ENCODE data around the gene ABRACL.
"Not testable (repeated sequence)": the region's sequence is repeated elsewhere in the genome, so short reads cannot be mapped to it uniquely, and the experiment has no call there.

ABRACL gene

GRCh38 chr6:139013185-139013800 is 15.3 kb upstream of the ABRACL start:
- DNase-seq: no peak

- no peak for DNase-seq
Measured at GRCh38 chr6:139014945-139015344, 13.6 kb upstream of the ABRACL start.

GRCh38 chr6:139016337-139017213 is 12.0 kb upstream of the ABRACL start:
- no peak for DNase-seq

- no peak for DNase-seq
Measured at GRCh38 chr6:139017227-139017626, 11.3 kb upstream of the ABRACL start.

- no peak for DNase-seq
Measured at GRCh38 chr6:139019722-139020121, 8.8 kb upstream of the ABRACL start.

GRCh38 chr6:139020689-139021088 is 7.9 kb upstream of the ABRACL start:
- no peak for DNase-seq

- not testable (repeated sequence) for DNase-seq
Measured at GRCh38 chr6:139025416-139025815, 3.1 kb upstream of the ABRACL start.

- no peak for DNase-seq
Measured at GRCh38 chr6:139027620-139028182, 844 bp upstream of the ABRACL start.

- no peak for DNase-seq
Measured at GRCh38 chr6:139028215-139028657, 309 bp upstream of the ABRACL start.

GRCh38 chr6:139029470-139030227 is 1.1 kb downstream of the ABRACL start:
- peak; percentile 69 for DNase-seq

- DNase-seq: no peak
Measured at GRCh38 chr6:139030228-139030963, 1.9 kb downstream of the ABRACL start.

- no peak for DNase-seq
Measured at GRCh38 chr6:139037490-139037889, 8.9 kb downstream of the ABRACL start.

GRCh38 chr6:139044250-139044649 is 15.7 kb downstream of the ABRACL start:
- DNase-seq: no peak

- no peak for DNase-seq
Measured at GRCh38 chr6:139047677-139048076, 19.1 kb downstream of the ABRACL start.

- not testable (repeated sequence) for DNase-seq
Measured at GRCh38 chr6:139048912-139049311, 20.4 kb downstream of the ABRACL start.

- DNase-seq: not testable (repeated sequence)
Measured at GRCh38 chr6:139050131-139050769, 21.7 kb downstream of the ABRACL start.

GRCh38 chr6:139050770-139051313 is 22.3 kb downstream of the ABRACL start:
- no peak for DNase-seq

- DNase-seq: no peak
Measured at GRCh38 chr6:139051396-139052060, 23.0 kb downstream of the ABRACL start.

GRCh38 chr6:139053382-139053781 is 24.8 kb downstream of the ABRACL start:
- no peak for DNase-seq

- no peak for DNase-seq
Measured at GRCh38 chr6:139054001-139054400, 25.5 kb downstream of the ABRACL start.

- DNase-seq: no peak
Measured at GRCh38 chr6:139055709-139056108, 27.2 kb downstream of the ABRACL start.
